SK-N-SH (cell line): Measurements from ENCODE around the gene ZIC1.

Experiments
- CHD2 ChIP-seq: fragments of 150-350 bp; IDR thresholded peaks from 2 replicates; pipeline ENCODE4 v1.6.1; 2018; ENCODE audit warnings: low read length; ENCODE audit not compliant: partially characterized antibody
- SMC3 ChIP-seq: IDR thresholded peaks from 2 replicates; pipeline ENCODE4 v1.6.1; 2012; ENCODE audit warnings: low read depth, low read length, improper control_type of control experiment
- TF ChIP-seq, protein P1 (sequence below): fragments of 200-600 bp; sonication (generic); IDR thresholded peaks from 2 replicates; pipeline ENCODE4 v1.6.1; 2017; ENCODE audit warnings: antibody characterized with exemption, mild to moderate bottlenecking, moderate library complexity
- TF ChIP-seq, protein P2 (sequence below): IDR thresholded peaks from 2 replicates; pipeline ENCODE4 v1.6.1; 2012; ENCODE audit warnings: mild to moderate bottlenecking, low read depth, low read length, moderate library complexity

DNA sequence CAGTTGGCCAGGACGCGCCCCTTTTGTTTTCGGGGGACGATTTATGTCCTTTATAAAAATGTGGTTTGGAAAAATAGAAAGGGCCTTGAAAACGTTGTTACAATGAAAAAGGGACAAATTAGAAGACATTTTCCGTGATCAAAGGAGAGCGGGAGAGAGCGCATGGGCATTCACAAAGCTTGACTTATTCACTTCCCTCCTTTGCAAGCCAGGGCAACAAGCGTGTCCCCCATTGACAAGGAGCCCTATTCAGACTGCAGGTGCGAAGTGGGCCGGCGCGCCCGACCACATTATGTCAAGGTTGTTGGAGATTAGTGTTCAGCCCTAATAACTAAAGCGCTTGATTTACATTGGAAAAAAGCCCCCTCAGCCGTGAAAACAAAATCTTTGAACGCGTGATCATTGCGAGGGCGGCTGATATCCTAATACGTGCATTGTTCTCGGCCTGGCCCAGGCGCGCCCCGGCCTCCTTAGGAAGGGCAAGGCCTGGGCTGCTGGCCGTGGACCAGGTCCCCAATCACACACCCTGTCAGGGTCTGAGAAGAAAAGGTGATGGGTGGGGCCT, 28.7 kb upstream of the ZIC1 start:
- TF ChIP-seq, protein P1, sequence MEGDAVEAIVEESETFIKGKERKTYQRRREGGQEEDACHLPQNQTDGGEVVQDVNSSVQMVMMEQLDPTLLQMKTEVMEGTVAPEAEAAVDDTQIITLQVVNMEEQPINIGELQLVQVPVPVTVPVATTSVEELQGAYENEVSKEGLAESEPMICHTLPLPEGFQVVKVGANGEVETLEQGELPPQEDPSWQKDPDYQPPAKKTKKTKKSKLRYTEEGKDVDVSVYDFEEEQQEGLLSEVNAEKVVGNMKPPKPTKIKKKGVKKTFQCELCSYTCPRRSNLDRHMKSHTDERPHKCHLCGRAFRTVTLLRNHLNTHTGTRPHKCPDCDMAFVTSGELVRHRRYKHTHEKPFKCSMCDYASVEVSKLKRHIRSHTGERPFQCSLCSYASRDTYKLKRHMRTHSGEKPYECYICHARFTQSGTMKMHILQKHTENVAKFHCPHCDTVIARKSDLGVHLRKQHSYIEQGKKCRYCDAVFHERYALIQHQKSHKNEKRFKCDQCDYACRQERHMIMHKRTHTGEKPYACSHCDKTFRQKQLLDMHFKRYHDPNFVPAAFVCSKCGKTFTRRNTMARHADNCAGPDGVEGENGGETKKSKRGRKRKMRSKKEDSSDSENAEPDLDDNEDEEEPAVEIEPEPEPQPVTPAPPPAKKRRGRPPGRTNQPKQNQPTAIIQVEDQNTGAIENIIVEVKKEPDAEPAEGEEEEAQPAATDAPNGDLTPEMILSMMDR = no peak
- TF ChIP-seq SMC3 (no peak), CHD2 (no peak)
- TF ChIP-seq, protein P2, sequence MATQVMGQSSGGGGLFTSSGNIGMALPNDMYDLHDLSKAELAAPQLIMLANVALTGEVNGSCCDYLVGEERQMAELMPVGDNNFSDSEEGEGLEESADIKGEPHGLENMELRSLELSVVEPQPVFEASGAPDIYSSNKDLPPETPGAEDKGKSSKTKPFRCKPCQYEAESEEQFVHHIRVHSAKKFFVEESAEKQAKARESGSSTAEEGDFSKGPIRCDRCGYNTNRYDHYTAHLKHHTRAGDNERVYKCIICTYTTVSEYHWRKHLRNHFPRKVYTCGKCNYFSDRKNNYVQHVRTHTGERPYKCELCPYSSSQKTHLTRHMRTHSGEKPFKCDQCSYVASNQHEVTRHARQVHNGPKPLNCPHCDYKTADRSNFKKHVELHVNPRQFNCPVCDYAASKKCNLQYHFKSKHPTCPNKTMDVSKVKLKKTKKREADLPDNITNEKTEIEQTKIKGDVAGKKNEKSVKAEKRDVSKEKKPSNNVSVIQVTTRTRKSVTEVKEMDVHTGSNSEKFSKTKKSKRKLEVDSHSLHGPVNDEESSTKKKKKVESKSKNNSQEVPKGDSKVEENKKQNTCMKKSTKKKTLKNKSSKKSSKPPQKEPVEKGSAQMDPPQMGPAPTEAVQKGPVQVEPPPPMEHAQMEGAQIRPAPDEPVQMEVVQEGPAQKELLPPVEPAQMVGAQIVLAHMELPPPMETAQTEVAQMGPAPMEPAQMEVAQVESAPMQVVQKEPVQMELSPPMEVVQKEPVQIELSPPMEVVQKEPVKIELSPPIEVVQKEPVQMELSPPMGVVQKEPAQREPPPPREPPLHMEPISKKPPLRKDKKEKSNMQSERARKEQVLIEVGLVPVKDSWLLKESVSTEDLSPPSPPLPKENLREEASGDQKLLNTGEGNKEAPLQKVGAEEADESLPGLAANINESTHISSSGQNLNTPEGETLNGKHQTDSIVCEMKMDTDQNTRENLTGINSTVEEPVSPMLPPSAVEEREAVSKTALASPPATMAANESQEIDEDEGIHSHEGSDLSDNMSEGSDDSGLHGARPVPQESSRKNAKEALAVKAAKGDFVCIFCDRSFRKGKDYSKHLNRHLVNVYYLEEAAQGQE = no peak
